NCI-H2196 treated with DMSO at 0.1 percent for 48 hours (cell line): Measurements from ENCODE around the gene STING1.
A peak's percentile ranks its signal among the peaks of the same experiment; 100 is the strongest.
"Not testable (repeated sequence)": the region's sequence is repeated elsewhere in the genome, so short reads cannot be mapped to it uniquely, and the experiment has no call there.

Experiments
- DNase-seq: peaks from one replicate; lab custom pipeline; 2025; ENCODE audit not compliant: unreplicated experiment; lab: John Stamatoyannopoulos, UW

The STING1 gene

GRCh38 chr5:139440416-139440815 is 42.1 kb downstream of the STING1 start:
- DNase-seq, result not testable (repeated sequence)

DNA sequence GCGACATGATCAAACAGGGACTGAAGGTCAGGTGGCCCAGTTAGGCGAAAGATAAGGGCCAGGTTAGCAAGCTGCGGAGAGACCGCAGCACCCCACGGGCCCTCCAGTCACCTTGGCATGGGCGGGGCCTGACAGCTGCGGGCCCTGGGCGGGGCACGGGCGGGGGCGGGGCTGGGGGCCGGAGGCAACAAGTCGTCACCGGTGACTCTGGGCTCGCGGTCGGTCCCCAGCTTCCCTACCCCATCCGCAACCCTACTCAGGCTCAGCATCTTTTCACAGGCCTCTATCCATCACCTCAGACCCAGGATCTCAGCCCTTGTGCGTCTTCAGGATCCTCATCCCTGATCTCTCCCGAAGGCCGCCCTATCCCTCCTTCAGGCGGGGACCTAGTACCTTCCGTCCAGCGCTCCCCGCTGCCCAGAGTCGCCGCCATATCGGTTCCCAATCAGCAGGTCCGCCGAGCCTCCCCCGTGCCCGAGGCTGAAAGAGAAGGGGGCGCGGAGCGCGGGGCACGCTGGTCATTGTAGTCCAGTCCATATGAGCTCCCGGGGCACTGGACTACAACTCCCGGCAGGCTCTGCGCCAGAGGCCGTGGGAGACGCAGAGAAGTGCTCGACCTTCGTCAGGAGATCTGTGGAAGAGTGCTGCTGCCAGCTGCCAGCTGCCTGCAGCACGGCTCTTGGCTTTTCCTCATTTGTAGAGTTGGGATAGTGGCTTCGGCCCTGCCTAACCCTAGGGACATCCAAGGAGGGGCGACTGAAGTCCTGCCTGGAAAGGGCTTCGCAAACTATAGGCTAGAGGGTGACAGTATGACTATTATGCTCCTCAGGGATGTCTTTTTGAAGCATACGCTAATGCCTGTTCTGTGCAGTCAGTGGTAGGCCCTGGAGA is 43.3 kb downstream of the STING1 start, which contains the start of gene DNAJC18:
DNAJC18 (minus strand) TSS at position 513 of the 891 bp plus-strand sequence; CDS start at position 433, 80 bp downstream.
- DNase-seq, result peak; percentile 87

- DNase-seq, result no peak
Observed at GRCh38 chr5:139438707-139439012, 43.9 kb downstream of the STING1 start.

DNA sequence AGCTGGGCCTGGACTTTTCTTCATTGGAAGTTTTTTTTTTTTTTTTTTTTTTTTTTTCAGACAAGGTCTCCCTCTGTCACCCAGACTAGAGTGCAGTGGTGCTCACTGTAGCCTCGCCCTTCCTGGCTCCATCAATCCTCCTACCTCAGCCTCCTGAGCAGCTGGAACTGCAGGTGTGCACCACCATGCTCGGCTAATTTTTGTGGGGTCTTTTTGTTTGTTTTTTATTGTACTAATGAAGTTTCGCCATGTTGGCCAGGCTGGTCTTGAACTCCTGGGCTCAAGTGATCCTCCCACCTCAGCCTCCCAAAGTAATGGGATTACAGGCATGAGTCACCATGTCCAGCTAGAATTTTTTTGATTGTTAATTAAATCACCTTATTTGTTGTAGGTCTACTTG is 46.9 kb downstream of the STING1 start:
- no peak for DNase-seq

DNA sequence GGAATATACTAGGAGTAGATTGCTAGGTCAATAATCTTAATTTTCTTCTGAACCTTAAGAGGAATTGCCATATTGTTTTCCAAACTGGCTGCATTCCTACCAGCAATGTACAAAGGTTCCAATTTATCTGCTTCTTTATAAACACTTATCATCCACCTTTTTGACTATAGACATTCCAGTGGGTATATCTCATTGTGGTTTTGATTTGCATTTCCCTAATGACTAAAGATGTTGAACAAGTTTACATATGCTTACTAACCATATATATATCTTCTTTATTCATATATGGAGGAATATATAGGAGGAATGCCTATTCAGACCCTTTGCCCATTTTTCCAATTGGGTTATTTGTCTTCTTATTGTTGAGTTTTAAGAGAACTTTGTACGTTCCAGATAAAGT is 50.9 kb downstream of the STING1 start:
- no peak for DNase-seq

DNA sequence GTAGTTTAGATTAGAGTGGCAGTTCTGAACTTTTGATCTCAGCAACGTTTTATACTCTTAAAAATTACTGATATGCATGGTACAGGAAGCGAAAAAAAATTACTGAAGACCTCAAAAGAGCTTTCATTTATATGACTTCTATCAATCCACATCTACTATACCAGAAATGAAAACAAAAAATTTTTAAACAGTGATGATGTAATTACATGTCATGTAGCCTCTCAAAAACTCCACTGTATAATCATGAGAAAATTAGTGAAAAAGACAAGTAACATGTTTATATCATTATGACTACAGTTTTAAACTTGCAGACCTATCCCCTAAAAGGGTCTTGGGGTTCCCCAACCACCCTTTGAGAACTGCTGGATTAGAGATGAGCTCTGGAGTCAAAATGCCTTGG is 52.5 kb downstream of the STING1 start:
- no peak for DNase-seq

- DNase-seq, result no peak
Observed at GRCh38 chr5:139426203-139426885, 56.2 kb downstream of the STING1 start.
